ENCODE results near the gene KEL.
"Not testable (repeated sequence)": the region's sequence is repeated elsewhere in the genome, so short reads cannot be mapped to it uniquely, and the experiment has no call there.

Gene KEL, protein sequence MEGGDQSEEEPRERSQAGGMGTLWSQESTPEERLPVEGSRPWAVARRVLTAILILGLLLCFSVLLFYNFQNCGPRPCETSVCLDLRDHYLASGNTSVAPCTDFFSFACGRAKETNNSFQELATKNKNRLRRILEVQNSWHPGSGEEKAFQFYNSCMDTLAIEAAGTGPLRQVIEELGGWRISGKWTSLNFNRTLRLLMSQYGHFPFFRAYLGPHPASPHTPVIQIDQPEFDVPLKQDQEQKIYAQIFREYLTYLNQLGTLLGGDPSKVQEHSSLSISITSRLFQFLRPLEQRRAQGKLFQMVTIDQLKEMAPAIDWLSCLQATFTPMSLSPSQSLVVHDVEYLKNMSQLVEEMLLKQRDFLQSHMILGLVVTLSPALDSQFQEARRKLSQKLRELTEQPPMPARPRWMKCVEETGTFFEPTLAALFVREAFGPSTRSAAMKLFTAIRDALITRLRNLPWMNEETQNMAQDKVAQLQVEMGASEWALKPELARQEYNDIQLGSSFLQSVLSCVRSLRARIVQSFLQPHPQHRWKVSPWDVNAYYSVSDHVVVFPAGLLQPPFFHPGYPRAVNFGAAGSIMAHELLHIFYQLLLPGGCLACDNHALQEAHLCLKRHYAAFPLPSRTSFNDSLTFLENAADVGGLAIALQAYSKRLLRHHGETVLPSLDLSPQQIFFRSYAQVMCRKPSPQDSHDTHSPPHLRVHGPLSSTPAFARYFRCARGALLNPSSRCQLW

DNA sequence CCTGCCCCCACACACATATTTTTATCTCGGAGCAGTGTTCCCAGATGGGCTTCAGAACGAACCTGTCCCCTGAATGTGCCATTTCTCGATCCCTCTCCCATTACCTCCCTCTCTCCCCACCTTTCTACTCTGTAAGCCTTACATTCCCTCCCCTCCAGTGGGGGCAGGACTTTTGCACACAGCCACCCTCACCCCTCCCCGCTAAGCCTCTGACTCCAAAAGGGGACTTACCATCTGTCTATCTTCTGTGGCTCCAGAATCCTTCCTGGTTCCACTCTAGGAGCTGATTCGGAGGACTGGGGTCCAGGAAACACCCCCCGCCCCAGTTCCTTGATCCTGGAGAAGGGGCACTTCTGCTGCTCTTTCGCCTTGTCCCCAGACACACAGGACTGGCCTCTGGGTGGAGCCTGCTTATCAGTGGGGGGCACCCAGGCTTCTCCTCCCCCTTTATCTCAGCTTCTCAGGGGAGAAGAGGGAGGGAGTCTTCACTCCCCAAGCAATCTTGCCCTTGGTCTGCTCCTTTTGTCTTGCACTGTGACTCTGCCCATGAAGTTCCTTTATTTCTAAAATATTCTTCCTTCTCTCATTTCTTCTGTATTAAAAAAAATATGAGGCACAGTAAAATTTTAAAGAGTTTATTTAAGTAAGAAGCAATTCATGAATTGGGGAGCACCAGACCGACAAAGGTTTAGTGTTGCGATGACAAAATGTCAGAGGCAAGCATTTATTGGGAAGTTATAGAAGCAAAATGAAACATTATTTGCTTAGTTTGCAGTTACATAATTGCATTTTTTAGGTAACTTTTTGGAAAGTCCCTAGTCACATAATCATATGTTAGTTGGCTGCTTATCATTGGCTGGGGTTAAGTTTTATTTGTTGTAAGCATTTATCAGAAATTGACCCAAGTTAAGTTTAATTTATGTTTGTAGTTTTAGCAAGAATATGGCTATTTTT is at the start of gene KEL:
Gene KEL, minus strand, starts transcription at position 391 of the 954 bp plus-strand sequence. Its CDS starts 157 bp downstream, at position 234.
- DNase-seq (ENCODE audit: low read depth): no peak

GRCh38 chr7:143008007-143008901 is 46.1 kb upstream of the KEL start:
- DNase-seq (ENCODE audit: low read depth): no peak

DNA sequence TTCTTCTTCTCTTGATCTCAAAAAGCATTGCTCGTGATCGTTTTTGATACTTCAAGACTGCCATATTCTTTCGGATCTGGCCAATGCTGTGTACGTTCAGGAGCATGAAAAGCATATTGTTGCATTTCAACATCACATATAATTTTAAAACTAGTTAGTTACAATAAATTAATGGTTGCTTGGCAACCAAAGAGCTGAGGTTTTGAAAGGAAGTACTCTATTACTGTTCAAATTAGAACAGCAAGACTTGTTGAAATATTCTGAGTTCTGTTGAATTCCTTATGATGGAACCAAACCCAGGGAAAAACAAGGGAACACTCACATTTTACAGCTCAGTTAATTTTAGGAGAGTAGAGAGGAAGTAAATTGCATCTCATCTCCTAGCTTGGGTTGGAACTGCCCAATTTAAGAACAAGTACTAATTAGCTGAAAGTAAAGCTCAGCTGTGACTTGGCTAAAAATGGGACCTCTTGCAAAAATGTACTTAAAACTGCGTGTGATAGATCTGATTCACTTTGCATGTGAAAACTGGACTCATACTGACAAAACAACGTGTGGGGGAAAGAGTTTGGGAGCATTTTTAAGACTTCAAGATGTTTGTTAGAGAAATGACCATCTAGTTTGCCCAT is 43.6 kb upstream of the KEL start:
- DNase-seq (ENCODE audit: low read depth): no peak

GRCh38 chr7:143003393-143004051 is 41.4 kb upstream of the KEL start:
- no peak for DNase-seq (ENCODE audit: low read depth)

GRCh38 chr7:143002898-143003297 is 40.7 kb upstream of the KEL start:
- no peak for DNase-seq (ENCODE audit: low read depth)

- DNase-seq (ENCODE audit: low read depth): no peak
Measured at GRCh38 chr7:143002106-143002505, 39.9 kb upstream of the KEL start.

GRCh38 chr7:143000648-143001047 is 38.5 kb upstream of the KEL start:
- DNase-seq (ENCODE audit: low read depth): no peak

GRCh38 chr7:142999793-143000192 is 37.6 kb upstream of the KEL start:
- DNase-seq (ENCODE audit: low read depth): no peak

DNA sequence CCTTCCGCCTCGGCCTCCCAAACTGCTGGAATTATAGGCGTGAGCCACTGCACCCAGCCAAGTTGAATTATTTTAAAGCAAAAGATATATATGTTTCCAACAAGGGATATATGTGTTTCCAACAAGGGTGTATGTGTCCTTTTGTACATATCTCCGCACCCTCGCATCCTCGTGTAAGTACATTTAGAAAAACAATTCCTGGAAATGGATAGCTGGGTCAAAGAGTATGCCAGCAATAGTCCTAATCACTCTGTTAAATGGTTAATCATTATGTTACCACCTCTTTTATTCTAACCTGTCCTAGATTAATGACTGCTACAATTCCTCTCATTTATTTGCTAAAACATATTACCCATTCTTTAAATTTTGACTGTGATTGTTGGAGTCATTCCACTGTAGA is 36.8 kb upstream of the KEL start:
- DNase-seq (ENCODE audit: low read depth): no peak

GRCh38 chr7:142997456-142997989 is 35.4 kb upstream of the KEL start:
- DNase-seq (ENCODE audit: low read depth): no peak

DNA sequence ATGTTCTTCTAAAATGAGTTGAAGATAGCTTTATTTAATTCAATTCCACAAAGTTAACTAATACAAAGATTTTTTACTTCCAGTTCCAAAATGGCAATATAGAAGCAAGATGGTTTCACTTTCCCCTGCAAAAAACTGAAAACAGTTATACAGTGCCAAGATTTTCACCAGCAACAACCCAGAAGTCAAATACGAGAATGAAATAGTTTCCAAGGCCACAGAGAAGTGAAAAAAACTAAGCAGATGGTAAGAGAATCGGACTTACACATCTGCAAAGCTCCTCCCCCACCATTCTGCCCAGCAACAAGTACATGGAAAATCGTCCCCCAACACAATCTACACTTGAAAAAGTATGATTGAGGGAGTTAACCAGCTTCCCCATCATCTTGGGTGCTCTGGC is 30.3 kb upstream of the KEL start:
- DNase-seq (ENCODE audit: low read depth): no peak

DNA sequence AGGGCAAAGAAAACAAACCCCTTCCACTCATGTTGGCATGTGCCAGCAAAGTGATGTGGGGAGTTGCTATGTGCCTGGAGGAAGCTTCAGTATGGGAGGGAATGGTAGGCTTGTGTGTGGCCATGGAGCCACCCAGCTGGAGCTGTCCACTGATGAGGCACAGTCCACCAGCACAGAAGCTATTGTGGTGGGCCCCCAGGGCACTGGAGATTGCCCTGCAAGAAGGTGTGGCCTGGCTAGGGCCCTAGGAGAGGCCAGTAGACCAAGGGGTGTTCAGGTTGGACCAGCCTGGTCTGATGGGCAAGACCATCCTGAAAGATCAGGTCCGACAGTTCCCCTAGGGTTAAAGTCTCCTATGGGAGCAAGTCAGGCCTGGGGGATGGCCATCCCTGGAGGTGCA is 22.1 kb upstream of the KEL start:
- no peak for DNase-seq (ENCODE audit: low read depth)

- no peak for DNase-seq (ENCODE audit: low read depth)
Measured at GRCh38 chr7:142983825-142984224, 21.7 kb upstream of the KEL start.

- not testable (repeated sequence) for DNase-seq (ENCODE audit: low read depth)
Measured at GRCh38 chr7:142978402-142978801, 16.2 kb upstream of the KEL start.

DNA sequence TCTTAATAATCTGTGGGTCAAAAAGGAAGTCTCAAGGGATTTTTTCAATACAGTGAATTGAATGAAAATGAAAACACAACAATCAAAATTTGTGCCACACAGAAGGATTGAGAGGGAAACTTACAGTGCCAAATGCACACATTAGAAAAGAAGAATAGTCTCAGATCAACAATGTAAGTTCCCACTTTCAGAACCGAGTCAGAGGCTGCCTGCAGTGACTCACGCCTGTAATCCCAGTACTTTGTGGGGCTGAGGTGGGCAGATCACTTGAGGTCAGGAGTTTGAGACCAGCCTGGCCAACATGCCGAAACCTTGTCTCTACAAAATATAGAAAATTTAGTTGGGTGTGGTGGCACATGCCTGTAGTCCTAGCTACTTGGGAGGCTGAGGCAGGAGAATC is 12.5 kb upstream of the KEL start:
- no peak for DNase-seq (ENCODE audit: low read depth)

DNA sequence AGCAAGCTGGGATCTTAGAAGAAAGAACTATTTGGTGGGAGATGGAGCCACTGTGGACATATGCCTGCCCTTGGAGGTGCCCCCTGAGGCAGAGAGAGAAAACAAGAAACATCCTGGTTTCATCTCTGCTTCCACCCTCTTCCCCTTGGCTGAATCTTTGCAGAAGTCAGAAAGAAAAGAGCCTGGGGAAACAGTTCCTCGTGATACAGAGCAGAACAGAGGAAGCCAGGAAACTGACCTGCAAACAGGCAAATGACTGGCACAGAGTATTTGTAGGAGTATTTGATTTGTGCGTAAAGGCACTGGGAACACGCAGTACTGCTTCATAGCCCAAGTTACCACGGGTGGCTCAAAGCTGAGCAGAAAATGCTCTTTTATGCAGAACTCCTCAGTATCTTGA is 7.0 kb upstream of the KEL start:
- no peak for DNase-seq (ENCODE audit: low read depth)

DNA sequence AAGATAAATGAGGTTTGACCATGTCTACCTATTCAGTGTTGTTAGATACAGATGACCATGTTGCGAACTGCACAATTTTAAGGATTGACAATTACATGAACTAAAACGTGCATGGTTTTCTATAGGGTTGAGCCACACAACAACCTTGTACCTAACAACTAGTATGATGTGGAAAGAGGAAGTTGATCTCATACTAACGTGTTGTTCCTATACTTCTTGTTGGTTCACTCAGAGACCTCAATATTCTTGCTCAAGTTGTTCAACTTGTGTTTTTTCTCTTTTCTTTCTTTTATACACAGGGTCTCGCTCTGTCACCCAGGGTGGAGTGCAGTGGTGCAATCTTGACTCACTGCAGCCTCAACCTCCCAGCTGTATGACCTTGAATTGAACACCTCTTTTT is 6.1 kb upstream of the KEL start:
- no peak for DNase-seq (ENCODE audit: low read depth)

- no peak for DNase-seq (ENCODE audit: low read depth)
Measured at GRCh38 chr7:142964502-142965246, 2.5 kb upstream of the KEL start.

- no peak for DNase-seq (ENCODE audit: low read depth)
Measured at GRCh38 chr7:142963993-142964392, 1.8 kb upstream of the KEL start.

All from HS-5 (cell line).